GM18498 (cell line): ENCODE data around the gene OLFM1.

Experiments
- ATAC-seq: cut with Tn5 transposase; IDR thresholded peaks from one replicate; pipeline ENCODE4 v1.9.1; 2021; ENCODE audit warnings: mild to moderate bottlenecking, moderate library complexity; ENCODE audit not compliant: unreplicated experiment

OLFM1 gene

DNA sequence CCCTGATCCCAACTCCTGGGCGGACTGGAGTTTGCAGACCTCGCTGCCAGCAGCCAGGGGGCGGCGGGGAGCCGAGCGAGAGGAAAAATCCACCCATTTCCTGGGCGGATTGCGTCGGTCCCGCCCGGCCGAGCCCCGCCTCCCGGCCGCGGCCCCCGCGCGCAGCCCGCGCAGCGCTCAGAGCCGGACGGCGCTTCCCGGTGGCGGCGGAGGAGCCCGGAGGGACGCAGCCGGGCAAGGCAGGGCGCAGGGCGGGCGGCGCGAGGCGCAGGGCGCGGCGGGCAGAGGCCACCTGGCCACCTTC, at the start of gene OLFM1:
OLFM1 (plus strand) TSS at position 180 of the 304 bp plus-strand sequence. CDS start 322 bp downstream, outside the sequence.
- no peak for ATAC-seq

GRCh38 chr9:135038331-135038730, 49.1 kb upstream of the OLFM1 start:
- no peak for ATAC-seq

GRCh38 chr9:135038826-135039225, 48.6 kb upstream of the OLFM1 start:
- ATAC-seq, result no peak

- ATAC-seq, result no peak
Observed at GRCh38 chr9:135039266-135039870, 48.1 kb upstream of the OLFM1 start.

GRCh38 chr9:135039916-135040645, 47.4 kb upstream of the OLFM1 start:
- no peak for ATAC-seq

DNA sequence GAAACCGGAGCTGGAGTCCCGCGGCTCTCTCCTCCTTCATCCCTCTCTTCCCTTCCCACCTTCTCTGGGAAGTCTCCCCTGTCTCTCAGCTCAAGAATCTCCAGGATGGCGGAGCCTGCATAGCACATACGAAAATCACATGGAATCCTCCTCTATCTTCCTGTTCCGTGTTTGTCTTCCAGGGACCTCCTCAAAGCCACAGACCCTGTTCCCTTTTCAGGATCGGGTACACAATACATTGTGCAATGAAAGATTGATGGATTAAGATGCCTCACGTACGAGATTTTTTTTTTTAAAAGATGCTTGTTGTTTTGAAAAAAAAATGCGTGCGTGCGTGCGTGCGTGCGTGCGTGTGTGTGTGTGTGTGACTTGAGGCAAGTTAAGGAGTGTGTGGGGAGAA, 46.6 kb upstream of the OLFM1 start:
- ATAC-seq, result no peak

DNA sequence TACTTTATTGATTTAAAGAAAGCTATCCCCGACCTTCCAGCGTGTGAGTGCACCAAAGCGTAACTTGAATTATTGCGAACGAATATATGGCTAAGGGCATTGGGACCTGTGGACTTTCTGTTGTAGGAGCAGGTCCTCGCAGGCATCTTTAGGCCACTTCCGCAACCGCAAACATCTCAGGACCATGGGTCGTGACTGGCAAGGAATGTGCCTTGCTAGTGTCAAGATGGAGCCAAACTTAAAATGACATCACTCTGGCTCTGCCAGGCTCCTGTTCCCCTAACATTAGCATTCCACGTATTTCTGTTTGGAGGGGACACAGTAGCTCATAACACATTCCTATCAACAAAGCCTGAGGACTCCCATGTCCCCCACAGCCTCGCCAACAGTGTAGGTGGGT, 44.1 kb upstream of the OLFM1 start:
- no peak for ATAC-seq

DNA sequence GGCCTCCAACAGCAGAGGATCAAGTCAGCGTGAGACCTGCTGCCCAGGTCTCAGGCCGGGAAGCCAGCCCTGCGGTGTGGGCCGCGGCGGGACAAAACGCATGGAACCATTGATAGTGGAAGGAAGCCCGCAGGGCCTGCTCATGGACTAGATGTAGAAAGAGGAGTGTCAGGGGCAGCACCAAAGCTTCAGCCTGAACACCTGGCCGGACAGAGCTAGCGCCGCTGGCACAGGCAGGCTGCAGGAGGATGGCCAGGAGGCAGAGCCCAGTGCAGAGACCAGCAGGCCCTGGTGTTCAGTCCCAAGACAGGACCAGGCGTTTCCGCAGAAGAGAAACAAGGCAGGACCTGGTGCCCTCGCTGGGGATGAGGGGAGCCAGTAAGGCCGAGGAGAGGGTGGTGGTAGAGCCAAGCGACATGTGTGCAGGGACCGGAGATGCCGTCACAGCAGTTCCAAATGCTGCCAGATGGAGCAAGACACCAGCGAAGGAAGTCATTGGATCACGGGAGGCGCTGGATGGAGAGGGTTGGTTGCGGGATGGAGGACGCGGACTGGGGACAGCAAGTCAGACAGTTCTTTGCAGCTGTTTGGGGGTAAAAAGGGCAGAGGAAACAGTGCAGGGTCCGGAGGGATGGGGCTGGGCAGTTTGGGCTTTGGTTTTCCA, 42.1 kb upstream of the OLFM1 start:
- ATAC-seq, result no peak

DNA sequence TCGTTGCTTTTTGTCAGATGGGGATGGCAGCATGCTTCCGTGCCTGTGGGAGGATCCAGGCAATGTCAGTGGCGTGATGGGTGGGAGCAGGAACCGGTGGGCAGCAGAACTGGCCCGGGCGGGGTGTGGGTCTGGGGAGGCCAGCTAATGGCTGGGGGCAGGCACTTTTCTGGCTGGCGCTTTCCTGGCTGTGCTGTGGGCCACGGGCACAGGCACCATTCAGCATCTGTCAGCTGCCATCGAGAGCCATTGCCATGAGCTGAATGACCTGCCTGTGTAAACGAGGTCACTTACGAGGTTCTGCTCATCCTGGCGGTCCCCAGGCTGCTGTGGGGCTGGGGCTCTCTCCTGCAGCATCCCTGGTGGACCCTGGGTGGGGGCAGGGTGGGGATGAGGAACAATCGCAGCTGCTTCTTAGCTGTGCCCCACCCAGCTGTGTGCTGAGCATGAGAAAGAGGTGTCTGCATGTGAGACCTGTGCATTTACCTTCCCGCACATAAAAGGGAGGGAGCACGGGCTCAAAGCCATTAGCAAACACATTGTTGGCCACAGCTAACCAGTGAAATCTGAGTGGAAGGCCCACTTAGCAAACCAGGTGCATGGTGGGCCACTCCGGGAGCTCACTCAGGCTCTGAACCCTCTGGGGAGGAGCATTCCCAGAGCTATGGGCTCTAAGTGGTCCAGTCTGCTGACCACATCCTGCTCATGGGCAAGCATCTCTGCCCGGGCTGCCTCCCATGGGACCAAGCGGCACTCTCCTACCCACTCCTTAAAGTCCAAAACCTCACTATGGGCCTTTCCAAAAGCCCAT, 41.3 kb upstream of the OLFM1 start:
- no peak for ATAC-seq

GRCh38 chr9:135046739-135047350, 40.6 kb upstream of the OLFM1 start:
- no peak for ATAC-seq

GRCh38 chr9:135047521-135047920, 39.9 kb upstream of the OLFM1 start:
- ATAC-seq, result no peak

GRCh38 chr9:135048046-135048757, 39.3 kb upstream of the OLFM1 start:
- ATAC-seq, result no peak

DNA sequence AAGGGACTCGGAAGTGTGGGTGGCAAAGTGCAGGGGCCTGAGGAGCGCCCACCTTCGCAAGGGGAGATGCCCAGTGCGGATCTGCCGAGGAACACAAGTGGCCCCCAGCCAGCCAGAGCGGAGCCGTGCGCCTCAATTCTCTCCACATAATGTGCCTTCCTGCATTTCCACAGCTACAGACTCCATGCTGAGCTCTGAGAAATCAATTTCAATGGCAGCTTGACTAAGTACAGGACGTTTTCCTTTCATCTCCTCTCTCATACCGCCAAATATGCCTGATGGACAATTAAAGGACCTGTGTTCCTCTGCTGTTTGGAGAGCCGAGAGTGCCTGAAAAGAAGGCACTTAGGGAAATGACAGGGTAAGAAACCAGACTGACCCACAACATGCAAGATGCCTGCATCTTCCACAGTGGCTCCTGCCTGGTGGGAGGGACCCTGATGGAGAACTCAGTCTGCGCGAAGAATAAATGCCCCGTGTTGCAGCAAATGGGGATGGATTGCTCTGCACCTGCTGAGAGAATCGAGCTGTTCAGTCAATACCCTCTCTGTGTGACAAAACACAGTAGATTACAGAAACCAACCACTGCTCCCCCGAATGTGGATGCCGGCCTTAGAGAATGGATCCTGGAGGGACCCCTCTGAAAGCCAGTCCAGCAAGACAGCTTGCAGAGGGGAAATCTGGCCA, 38.6 kb upstream of the OLFM1 start:
- ATAC-seq, result no peak

DNA sequence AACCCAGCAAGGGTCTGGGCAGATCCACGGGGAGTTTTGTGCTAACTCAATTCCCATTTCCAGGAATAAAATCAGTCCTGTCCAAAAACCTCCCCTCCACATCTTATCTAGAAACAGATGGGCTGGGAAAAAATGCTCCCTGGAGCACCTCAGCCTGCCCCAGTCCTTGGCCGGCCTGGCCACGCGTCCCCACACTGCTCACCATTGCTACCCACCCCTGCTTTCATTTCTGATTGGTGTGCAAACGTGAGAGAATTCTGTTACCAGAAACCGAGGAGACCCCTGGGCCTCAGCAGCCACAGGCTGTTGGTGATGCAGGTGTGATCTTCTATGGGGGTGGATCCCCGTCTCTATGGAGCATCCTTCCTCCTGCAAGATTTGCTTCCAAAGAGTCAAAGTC, 38.0 kb upstream of the OLFM1 start:
- ATAC-seq, result no peak

DNA sequence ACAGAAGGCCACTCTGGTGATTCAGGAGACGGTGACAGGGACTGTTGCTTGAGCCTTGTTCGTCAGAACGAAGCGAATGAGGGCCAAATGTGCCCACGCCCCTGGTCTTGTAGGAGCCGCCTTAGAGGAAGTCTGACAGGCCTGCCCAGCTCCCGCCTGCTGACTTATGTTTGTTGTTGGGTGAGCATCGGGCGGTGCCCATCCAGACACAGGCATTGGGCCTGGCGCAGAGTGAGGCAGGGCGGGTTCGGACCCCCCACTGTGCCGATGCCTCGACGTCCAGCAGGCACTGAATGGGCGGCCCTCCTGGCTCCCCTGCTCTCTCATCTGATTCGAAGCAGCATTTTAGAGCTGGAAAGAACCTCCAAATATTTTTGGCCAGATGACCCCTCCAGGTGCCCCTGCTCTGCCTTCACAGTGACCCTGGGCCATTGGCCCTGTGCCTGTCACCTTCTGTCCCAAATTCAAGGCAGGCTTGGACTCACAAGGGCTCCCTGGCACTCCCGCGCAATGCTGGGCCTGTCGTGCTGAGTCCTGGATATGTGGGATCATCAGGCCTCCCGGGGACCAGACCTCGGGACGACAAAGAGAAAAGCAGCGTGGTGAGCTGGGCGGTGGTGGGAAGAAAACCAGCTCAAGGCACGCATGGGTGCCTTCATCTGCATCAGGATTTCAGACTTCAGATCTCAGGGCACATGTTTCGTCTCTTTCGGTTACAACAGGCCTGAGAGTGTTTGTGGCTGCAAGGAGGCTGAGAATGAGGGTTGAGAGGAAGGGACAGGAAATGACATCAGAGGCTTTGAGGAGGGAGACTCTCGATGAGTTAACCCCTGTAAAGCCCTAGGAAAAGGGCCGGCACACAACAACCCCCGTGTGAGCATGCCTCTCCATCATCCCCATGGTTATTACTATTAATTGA, 37.1 kb upstream of the OLFM1 start:
- no peak for ATAC-seq

DNA sequence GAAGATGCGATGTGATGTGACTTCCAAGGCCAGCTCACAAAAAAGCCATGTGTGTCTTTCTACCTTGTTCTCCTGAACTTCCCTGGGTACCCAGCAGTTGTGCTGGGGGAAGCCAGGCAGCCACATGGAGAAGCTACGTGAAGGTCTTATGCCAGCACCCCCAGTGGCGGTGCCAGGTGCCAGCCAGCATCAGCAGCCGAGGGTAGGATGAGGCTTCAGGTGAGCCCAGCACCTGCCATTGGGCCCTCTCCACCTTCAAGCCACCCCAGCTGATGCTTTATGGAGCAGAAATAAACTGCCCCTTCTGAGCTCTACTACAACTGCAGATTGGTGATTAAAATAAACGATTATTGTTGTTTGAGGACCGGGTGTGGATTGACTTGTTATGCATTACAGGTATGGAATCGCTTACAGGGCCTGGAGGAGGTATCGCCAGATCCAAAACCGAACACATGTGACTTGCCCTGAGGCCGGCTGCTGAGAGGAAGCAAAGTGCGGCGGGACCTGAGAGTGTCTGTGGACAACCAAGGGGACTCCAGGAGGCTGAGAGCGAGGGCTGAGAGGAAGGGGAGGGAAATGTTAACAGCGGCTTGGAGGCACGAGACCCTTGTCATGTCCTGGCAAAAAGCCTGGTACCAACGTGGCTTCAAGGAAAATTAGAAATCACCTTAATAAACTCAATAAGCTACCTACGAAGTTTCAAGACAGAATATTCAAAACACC, 36.0 kb upstream of the OLFM1 start:
- ATAC-seq, result no peak

DNA sequence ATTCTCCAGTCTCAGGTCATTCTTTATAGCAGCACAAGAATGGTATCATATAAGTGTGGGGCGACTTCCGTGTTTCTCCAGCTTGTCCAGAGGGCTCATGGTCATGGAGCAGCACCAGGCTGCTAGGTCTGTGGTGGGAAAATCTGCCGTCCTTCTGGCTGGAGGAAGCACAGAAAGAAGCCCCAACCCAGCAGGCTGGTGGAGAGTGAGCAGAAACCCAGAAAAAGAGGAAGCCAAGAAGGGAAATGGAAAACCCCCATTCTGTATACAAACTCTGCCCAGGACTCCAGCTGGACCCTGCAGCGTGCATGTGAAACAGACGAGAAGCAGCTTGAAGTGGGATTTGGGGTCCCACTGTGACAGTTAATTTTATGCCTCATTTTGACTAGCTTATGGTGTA, 34.3 kb upstream of the OLFM1 start:
- ATAC-seq, result no peak

GRCh38 chr9:135055181-135055580, 32.3 kb upstream of the OLFM1 start:
- ATAC-seq, result no peak
